Omental fat pad (tissue), 4 donors: ENCODE results near the gene UCN. TPM values are rescaled to one million over a fixed set of nuclear protein-coding genes. Genes with fewer than 3 reads are reported as not detected.

Experiments used
- ATAC-seq: fragments of 150-250 bp; one replicate; pipeline ENCODE4 v1.9.1; 2016; ENCODE audit warnings: mild to moderate bottlenecking, moderate library complexity; ENCODE audit not compliant: low FRiP score
- DNase-seq: peaks from one replicate; pipeline ENCODE4 v3.0.0-alpha.2; 2019; ENCODE audit warnings: low spot score
- CTCF ChIP-seq, 3 donors: fragments of 450-650 bp; IDR thresholded peaks; one replicate each; pipeline ENCODE4 v1.5.1; 2016 to 2017; ENCODE audit warnings: antibody characterized with exemption in 3 of 3, mild to moderate bottlenecking in 3 of 3, moderate library complexity in 2 of 3
- total RNA-seq, 4 donors: library from RNA; depleted of rRNA; stranded (reverse); fragments of >200 nt; gene quantifications; one replicate each; pipeline ENCODE4 v1.1.0, GENCODE V29; 2016

The UCN gene
- total RNA-seq, 4 donors from 2014 or later = 1.4 to 4.9 (median 2.3) TPM

- DNase-seq (no peak), ATAC-seq (no peak)
- no peak for TF ChIP-seq CTCF (IDR thresholded peaks at IDR 0.05)
These were observed 50.2 kb downstream of the UCN start for GRCh38 chr2:27258051-27258450.

Other genes with a start within 250 kb of the UCN start
- 100 to 1,000 TPM; 221 to 396 (median 282) TPM for gene OST4, start 236.8 kb downstream of the UCN start, total RNA-seq
- 10 to 100 TPM; 27.5 to 62.7 (median 41.2) TPM for gene EMILIN1, start 229.8 kb downstream of the UCN start, total RNA-seq
- 1 to 10 TPM; 1.6 to 3.3 (median 2.1) TPM for gene KHK, start 221.7 kb downstream of the UCN start, total RNA-seq
- gene CGREF1, start 189.3 kb downstream of the UCN start, total RNA-seq = 1 to 10 TPM; 1.3 to 9.3 (median 5.5) TPM
- 1 to 10 TPM in 1 of 4 donors, under 1 TPM in 2, not detected in 1; 0.50 to 1.1 (median 0.65) TPM for gene ABHD1, start 184.6 kb downstream of the UCN start, total RNA-seq
- gene PREB, start 173.8 kb downstream of the UCN start, total RNA-seq = 10 to 100 TPM; 60.7 to 76.5 (median 65.7) TPM
- gene PRR30, start 169.0 kb downstream of the UCN start, total RNA-seq = not detected
- gene TCF23, start 159.4 kb downstream of the UCN start, total RNA-seq = under 1 TPM in 2 of 4 donors, not detected in 2; 0.12 to 0.56 TPM
- gene ATRAID, start 96.4 kb downstream of the UCN start, total RNA-seq = 100 to 1,000 TPM; 114 to 197 (median 157) TPM
- 100 to 1,000 TPM in 1 of 4 donors, 10 to 100 TPM in 3; 37.4 to 106 (median 83.6) TPM for gene SLC5A6, start 96.2 kb downstream of the UCN start, total RNA-seq
- 10 to 100 TPM; 14.6 to 29.3 (median 24.7) TPM for gene CAD, start 91.1 kb downstream of the UCN start, total RNA-seq
- not detected for gene SLC30A3, start 45.4 kb downstream of the UCN start, total RNA-seq
- gene DNAJC5G, start 33.0 kb downstream of the UCN start, total RNA-seq = under 1 TPM in 1 of 4 donors, not detected in 3; 0.79 TPM
- gene TRIM54, start 26.0 kb downstream of the UCN start, total RNA-seq = 1 to 10 TPM in 1 of 4 donors, not detected in 3; 2.5 TPM
- gene MPV17, start 14.7 kb upstream of the UCN start, total RNA-seq = 10 to 100 TPM; 63.0 to 97.8 (median 77.2) TPM
- gene GTF3C2, start 48.3 kb upstream of the UCN start, total RNA-seq = 10 to 100 TPM; 24.8 to 76.1 (median 34.8) TPM
- 10 to 100 TPM; 33.4 to 53.0 (median 42.5) TPM for gene EIF2B4, start 61.9 kb upstream of the UCN start, total RNA-seq
- 100 to 1,000 TPM in 3 of 4 donors, 10 to 100 TPM in 1; 92.6 to 116 (median 105) TPM for gene SNX17, start 62.2 kb upstream of the UCN start, total RNA-seq
- gene ZNF513, start 72.3 kb upstream of the UCN start, total RNA-seq = 10 to 100 TPM in 2 of 4 donors, 1 to 10 TPM in 2; 8.2 to 17.2 (median 11.1) TPM
- gene PPM1G, start 101.1 kb upstream of the UCN start, total RNA-seq = 10 to 100 TPM; 44.6 to 71.9 (median 60.4) TPM
- 10 to 100 TPM; 65.6 to 75.5 (median 71.8) TPM for gene NRBP1, start 120.2 kb upstream of the UCN start, total RNA-seq
- gene KRTCAP3, start 133.9 kb upstream of the UCN start, total RNA-seq = 1 to 10 TPM in 2 of 4 donors, under 1 TPM in 1, not detected in 1; 0.75 to 1.8 (median 1.3) TPM
- gene IFT172, start 181.3 kb upstream of the UCN start, total RNA-seq = 10 to 100 TPM; 13.6 to 40.5 (median 32.4) TPM
- gene FNDC4, start 186.8 kb upstream of the UCN start, total RNA-seq = 10 to 100 TPM; 24.0 to 82.0 (median 52.2) TPM
- gene GCKR, start 188.4 kb upstream of the UCN start, total RNA-seq = 1 to 10 TPM in 3 of 4 donors, under 1 TPM in 1; 0.56 to 1.7 (median 1.4) TPM